ENCODE data around the gene PGM2. TPM values are rescaled to one million over a fixed set of nuclear protein-coding genes. Genes with fewer than 3 reads are reported as not detected.

The PGM2 gene
- total RNA-seq, 1 donor from 2014 or later: 19.5 TPM

GRCh38 chr4:37862961-37863360 lies 36.5 kb downstream of the PGM2 start:
- no peak for DNase-seq (ENCODE audit: low spot score)

- DNase-seq (ENCODE audit: low spot score): peak; percentile 34
Measured at GRCh38 chr4:37864786-37865185, 38.3 kb downstream of the PGM2 start.

GRCh38 chr4:37865450-37865849 lies 39.0 kb downstream of the PGM2 start:
- no peak for DNase-seq (ENCODE audit: low spot score)

GRCh38 chr4:37867102-37867501 lies 40.6 kb downstream of the PGM2 start:
- no peak for DNase-seq (ENCODE audit: low spot score)

GRCh38 chr4:37868238-37868637 lies 41.8 kb downstream of the PGM2 start:
- no peak for DNase-seq (ENCODE audit: low spot score)

- no peak for DNase-seq (ENCODE audit: low spot score)
Measured at GRCh38 chr4:37872310-37872988, 46.0 kb downstream of the PGM2 start.

GRCh38 chr4:37873386-37873785 lies 46.9 kb downstream of the PGM2 start:
- DNase-seq (ENCODE audit: low spot score): no peak

GRCh38 chr4:37876156-37876555 lies 49.7 kb downstream of the PGM2 start:
- DNase-seq (ENCODE audit: low spot score): no peak

GRCh38 chr4:37879365-37879764 lies 52.9 kb downstream of the PGM2 start:
- DNase-seq (ENCODE audit: low spot score): no peak

- no peak for DNase-seq (ENCODE audit: low spot score)
Measured at GRCh38 chr4:37881811-37882210, 55.3 kb downstream of the PGM2 start.

- DNase-seq (ENCODE audit: low spot score): no peak
Measured at GRCh38 chr4:37882665-37883296, 56.3 kb downstream of the PGM2 start.

GRCh38 chr4:37884855-37885487 lies 58.5 kb downstream of the PGM2 start:
- DNase-seq (ENCODE audit: low spot score): no peak

GRCh38 chr4:37885496-37885895 lies 59.0 kb downstream of the PGM2 start:
- peak; percentile 95 for DNase-seq (ENCODE audit: low spot score)

- peak; percentile 45 for DNase-seq (ENCODE audit: low spot score)
Measured at GRCh38 chr4:37889849-37890800, 63.6 kb downstream of the PGM2 start.

- peak; percentile 35 for DNase-seq (ENCODE audit: low spot score)
Measured at GRCh38 chr4:37890801-37891259, 64.3 kb downstream of the PGM2 start, which contains the start of gene TBC1D1. Gene TBC1D1, plus strand, starts transcription at chr4:37891084. Its CDS starts 11,012 bp downstream, at chr4:37902096.

- DNase-seq (ENCODE audit: low spot score): no peak
Measured at GRCh38 chr4:37891260-37892159, 65.0 kb downstream of the PGM2 start.

GRCh38 chr4:37892641-37893040 lies 66.2 kb downstream of the PGM2 start:
- DNase-seq (ENCODE audit: low spot score): no peak

- no peak for DNase-seq (ENCODE audit: low spot score)
Measured at GRCh38 chr4:37893164-37893563, 66.7 kb downstream of the PGM2 start.

GRCh38 chr4:37895271-37895670 lies 68.8 kb downstream of the PGM2 start:
- no peak for DNase-seq (ENCODE audit: low spot score)

GRCh38 chr4:37896206-37896860 lies 69.8 kb downstream of the PGM2 start:
- DNase-seq (ENCODE audit: low spot score): no peak
